M059J (cell line): Measurements from ENCODE around the gene MTERF1. TPM values are rescaled to one million over a fixed set of nuclear protein-coding genes. Genes with fewer than 3 reads are reported as not detected.

ENCODE experiments used
- DNase-seq: peaks from one replicate; pipeline ENCODE4 v3.0.0-alpha.2; 2012; ENCODE audit warnings: low read depth
- total RNA-seq: library from RNA; depleted of rRNA; stranded (reverse); fragments of >200 nt; shearing (Covaris generic); gene quantifications from 2 replicates; pipeline ENCODE4 v1.2.3, GENCODE V29; 2014; rRNA removed

The MTERF1 gene
- total RNA-seq, 1 experiment from 2014 or later = 14.7 TPM

DNA sequence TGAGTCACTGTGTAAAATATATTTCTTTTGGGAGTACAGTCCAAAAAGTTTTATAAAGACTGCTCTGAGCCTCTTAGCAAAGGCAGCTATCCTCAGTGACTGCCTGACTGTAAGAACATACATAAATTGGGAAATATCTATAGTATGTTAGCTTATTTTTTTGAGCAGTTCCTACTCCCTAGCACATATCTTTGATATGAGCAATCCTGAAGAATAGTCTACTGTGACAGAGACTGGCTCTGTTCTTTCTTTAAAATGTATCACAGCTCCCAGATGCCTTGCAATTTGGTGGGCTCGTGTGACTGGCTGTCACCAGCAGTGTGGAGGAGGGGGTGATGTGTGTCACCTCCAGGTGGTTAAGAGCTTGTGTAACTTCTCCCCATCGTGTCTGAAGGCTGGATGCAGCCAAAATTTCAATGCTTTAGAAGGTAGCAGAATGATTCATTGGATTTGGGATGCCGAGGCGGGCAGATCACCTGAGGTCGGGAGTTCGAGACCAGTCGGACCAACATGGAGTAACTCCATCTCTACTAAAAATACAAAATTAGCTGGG is 47.9 kb downstream of the MTERF1 start:
- no peak for DNase-seq

DNA sequence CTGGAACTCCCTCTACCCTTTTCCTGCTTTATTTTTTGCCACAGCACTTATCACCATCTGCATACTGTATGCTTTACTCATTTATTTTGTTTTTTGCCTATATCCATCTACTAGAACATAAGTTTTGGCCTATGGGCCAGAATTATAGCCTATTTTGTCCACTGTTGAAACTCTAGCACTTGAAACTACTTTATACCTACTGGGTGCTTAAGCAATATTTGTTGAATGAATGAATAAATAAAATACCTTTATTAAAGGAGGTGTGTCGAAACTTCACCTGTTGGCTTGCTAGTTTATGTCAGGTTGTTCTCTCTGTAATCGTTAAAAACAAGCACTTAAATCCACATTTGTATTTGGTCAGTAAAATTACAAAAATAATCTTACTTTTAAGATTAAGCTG is 53.3 kb downstream of the MTERF1 start:
- DNase-seq = no peak

- DNase-seq = peak; percentile 65
Measured at GRCh38 chr7:91826377-91826776, 54.1 kb downstream of the MTERF1 start.

DNA sequence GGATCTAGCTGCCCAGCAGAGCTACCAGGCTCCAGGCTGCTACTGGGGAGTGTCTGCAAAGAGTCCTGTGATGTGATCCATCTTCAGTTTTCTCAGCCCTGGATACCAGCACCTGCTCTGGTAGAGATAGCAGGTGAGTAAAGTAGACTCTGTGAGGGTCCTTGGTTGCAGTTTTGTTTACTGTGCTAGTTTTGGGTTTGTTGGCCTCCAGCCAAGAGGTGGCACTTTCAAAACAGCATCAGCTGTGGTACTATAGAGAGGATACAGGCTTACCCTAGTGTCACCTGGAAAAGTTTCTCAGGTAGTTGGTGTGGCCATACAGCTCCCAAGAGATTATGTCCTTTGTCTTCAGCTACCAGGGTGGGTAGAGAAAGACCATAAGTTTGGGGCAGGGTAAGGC is 56.3 kb downstream of the MTERF1 start:
- no peak for DNase-seq

Other genes with a start within 250 kb of the MTERF1 start
- 8.0 and 18.0 TPM in 2 replicates for gene AKAP9, start 60.2 kb upstream of the MTERF1 start, total RNA-seq